AG08395 (cell line): ENCODE measurements around the gene WFDC9.
"Not testable (repeated sequence)": the region's sequence is repeated elsewhere in the genome, so short reads cannot be mapped to it uniquely, and the experiment has no call there.

ENCODE experiments used
- DNase-seq: peaks from one replicate; pipeline ENCODE4 v3.0.0; 2012; ENCODE audit warnings: mixed read lengths, low spot score

Gene WFDC9

DNA sequence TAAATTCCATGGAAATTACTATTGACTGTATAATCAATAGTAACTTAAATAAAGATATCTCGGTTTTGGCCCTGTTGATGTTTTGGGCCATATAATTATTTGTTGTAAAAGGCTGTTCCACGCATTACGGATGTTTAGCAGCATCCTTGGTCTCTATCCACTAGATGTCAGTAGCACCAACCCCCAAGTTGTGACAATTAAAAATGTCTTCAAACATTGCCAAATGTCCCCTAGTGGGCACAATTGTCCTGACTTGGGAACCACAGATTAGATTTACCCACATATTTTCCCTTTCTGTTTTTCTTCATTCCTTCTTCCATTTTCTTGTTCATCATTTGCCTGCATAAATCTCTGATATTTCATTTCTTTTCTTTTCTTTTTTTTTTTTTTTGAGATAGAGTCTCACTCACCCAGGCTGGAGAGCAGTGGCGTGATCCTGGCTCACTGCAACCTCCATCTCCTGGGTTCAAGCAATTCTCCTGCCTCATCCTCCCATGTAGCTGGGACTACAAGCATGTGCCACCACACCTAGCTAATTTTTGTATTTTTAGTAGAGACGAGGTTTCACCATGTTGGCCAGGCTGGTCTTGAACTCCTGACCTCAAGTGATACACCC is 38.4 kb downstream of the WFDC9 start:
- DNase-seq = peak; percentile 33

DNA sequence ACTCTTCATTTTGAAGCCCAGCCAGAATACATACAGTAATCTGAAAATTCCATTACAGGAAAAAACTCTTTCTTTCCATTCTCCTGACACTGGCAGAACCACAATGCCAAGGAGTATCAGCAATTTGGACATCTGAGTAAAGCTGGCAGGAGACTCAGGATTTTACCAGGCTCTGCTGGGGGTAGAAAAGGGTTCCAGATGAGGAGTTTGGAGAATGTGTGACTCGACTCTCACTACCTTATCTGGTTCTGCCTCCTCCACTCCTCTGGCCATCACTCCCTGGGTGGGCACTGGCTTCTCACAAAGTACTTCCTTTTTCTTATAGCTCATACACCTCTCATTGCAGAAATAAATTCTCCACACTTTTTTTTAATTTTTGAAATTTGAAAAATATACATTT is 41.4 kb downstream of the WFDC9 start:
- no peak for DNase-seq

DNA sequence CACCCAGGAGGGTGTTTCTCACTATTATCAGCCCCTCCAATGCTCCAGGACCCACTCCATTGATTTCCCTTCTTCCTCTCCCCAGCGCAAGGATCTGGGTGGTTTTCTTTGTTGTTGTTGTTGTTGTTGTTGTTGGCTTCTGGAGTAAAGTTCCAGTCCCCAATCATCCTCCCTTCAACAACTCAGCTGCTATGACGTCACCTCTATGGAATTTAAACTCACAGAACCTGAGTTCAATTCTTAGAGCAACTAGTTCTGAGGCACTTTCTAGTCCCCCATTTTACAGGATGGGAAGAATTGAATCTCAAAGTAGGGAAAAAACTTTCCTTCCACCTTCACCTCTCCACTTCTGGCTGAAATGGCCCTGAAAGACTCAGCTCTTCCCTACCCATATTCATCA is 42.3 kb downstream of the WFDC9 start:
- DNase-seq = no peak

DNA sequence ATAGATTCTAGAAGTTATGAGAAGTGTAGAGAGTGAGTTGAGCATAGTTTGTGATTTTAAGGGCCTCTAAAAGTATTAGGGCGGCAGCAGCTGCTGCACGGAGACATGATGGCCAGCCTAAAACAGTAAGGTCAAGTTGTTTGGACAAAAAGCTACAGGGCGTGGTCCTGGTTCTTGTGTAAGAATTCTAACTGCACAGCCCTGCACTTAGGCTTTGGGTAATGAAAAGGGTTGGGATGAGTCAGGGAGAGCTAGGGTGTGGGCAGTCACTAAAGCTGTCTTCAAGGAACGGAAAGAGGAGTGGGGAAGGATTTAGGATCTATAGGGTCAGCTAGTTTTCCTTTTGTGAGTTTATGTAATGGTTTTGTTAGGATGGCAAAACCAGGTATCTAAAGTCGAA is 45.1 kb downstream of the WFDC9 start:
- DNase-seq = not testable (repeated sequence)

DNA sequence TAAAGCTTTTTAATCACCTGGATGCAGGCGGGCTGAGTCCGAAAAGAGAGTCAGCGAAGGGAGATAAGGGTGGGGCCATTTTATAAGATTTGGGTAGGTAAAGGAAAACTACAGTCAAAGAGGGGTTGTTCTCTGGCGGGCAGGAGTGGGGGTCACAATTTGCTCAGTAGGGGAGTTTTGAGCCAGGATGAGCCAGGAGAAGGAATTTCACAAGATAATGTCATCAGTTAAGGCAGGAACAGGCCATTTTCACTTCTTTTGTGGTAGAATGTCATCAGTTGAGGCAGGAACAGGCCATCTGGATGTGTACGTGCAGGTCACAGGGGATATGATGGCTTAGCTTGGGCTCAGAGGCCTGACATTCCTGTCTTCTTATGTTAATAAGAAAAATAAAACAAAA is 46.8 kb downstream of the WFDC9 start:
- DNase-seq = not testable (repeated sequence)

DNA sequence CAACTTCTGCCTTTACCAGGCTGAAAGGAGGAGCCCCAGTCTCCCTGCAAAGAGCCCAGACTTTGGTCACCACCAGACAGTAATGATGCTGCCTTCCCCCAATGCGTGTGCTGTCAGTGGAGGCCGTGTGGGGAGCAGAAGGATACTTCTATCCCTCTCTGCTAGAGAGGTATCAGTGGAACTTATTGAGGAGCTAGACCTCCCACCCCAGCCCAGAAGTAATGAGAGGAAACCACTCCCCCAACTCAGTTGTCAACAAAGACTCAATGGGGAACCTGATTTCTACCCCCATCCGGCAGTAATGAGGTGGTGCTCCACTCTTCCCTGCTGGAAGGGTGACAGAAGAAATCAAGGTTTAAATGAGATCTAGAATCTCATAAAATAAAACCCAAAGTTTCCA is 47.6 kb downstream of the WFDC9 start:
- DNase-seq = no peak

DNA sequence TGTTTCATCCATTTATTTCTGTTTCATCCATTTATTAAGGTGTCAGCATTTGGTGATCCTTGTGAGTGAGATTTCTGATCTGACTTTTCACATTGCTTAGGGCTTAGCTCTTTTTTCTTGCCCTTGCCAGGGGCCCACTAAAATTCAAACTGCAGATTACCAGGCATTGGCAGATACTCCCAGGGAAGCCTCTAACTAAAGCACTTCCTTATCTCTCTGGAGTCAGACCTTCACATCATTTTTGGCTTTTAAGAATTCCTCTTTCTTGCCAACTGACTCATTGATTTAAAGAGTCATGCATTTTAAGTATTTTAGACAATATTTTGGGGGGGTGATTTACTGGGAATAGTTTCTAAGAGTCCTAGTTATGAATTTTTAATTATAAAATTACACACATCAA is 49.4 kb downstream of the WFDC9 start:
- no peak for DNase-seq

DNA sequence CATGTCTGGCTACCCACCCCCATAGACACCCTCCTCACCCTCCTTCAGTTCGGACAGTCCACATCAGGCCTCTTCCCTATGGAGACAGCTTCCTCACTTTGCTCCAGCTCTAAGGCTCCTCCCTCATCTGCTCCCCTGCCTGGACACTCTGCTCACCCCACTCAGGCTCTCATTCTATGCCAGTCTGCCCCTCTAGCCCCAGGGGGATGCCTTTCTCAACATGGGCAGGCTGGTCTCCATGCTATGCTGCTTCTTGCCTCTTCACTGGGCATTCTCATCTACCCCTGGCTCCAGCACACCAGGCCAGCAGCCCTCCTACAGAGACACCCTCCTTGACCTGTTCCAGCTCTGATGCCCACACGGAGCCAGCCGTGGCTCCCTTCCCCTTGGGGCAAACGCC is 51.9 kb downstream of the WFDC9 start, which contains the start of gene WFDC8:
Gene WFDC8, minus strand, starts transcription at position 101 of the 400 bp plus-strand sequence. Its CDS starts 37 bp downstream, at position 64.
- DNase-seq = no peak

DNA sequence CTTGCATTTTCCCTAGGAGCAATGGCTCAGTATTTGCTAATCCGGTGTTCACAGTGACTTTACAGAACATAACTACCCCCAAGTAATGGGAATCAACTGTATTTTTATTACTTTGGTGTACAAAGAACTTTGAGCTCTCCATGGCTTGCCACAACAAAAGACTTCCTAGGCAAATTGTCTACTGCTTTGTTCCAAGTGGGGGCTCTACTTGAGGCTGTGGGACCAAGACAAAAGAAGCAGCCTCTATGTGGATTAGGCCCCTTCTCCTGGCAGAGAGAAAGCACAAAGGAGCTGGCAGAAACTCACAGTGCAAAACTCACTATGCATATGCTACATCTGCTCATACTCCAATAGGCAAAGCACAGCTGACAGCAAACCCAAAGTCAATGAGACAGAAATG is 52.9 kb downstream of the WFDC9 start:
- DNase-seq = no peak

DNA sequence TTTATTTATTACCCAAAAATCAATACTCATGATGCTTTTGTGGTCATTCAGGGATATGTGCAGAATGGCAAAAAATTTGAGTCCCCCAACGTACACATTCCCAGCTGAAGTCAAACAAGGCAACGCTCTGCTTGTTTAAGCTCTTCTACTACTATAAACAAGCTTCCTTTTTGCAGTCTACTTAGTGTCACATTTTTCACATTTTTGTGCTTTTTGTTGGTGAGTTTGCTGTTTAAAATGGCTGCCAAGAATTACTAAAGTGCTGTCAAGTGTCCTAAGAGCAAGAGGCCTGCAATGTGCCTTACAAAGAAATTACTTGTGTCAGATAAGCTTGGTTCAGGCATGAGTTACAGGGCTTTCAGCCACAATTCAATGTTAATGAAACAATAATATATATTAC is 54.1 kb downstream of the WFDC9 start:
- no peak for DNase-seq

DNA sequence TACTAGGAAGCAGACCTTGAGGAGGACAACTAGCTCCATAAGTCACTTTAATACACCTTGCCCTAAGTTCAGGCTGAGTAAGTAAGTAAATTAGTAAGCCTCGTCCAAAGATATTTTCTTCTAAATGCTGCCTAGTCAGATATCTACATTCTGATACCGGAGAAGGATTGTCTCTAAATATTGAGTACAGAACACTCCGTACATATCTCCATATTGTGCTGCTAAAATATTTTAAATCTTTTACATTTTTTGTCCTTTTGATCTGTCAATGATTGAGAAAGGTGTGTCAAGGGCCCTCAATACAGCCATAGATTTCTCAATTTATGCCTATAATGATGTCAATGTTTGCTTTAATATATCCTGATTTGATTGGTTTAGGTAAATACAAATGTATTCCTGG is 55.2 kb downstream of the WFDC9 start:
- DNase-seq = no peak

DNA sequence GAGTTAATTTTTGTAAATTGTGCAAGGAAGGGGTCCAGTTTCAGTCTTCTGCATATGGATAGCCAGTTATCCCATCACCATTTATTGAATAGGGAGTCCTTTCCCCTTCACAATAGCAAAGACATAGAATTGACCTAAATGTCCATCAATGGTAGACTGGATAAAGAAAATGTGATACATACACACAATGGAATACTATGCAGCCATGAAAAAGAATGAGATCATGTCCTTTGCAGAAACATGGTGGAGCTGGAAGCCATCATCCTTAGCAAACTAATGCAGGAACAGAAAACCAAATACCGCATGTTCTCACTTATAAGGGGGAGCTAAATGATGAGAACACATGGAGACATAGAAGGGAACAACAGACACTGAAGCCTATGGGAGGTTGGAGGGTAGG is 61.4 kb downstream of the WFDC9 start:
- DNase-seq = not testable (repeated sequence)

DNA sequence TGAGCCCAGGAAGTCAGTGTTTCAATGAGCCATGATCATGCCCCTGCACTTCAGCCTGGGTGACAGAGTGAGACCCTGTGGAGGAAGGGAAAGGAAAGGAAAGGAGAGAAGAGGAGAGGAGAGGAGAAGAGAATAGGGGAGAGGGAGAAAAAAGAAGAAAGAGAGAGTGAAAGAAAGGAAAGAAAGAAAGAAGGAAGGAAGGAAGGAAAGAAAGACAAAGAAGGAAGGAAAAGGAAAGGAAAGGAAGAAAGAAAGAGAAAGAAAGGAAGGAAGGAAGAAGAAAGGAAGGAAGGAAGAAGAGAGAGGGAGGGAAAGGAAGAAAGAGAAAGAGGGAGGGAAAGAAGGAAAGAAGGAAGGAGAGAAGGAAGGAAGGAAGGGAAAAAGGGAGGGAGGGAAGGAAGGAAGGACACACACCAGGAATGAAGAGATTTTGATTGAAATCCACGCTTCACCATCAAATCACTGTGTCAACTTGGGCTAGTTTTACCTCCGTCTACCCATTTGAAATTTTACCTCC is 66.3 kb downstream of the WFDC9 start:
- no peak for DNase-seq
